ENCODE data around the gene PCDHA8. TPM values are rescaled to one million over a fixed set of nuclear protein-coding genes. Genes with fewer than 3 reads are reported as not detected.

Gene PCDHA8
- total and polyA plus RNA-seq, 4 experiments from 2014 or later: not detected

DNA sequence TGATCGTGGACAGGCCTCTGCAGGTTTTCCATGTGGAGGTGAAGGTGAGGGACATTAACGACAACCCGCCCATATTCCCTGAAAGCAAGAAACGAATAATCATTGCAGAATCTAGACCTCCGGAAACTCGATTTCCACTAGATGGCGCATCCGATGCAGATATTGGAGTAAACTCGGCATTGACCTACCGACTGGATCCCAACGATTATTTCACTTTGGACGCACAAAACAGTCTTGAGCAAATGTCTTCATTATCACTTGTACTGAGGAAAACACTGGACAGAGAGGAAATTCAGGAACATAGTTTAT is 41.6 kb downstream of the PCDHA8 start:
- intact Hi-C loops (cut with micrococcal nuclease): no loop called here
- peaks cover 16 to 19% of the 10 kb centered on the region in 2 donors for H3K27me3 Mint-ChIP-seq
- H3K27ac Mint-ChIP-seq: no peak overlapping the region
- peaks cover 0 to 61% (median 41%) of the 10 kb centered on the region in 8 donors for H3K9me3 Mint-ChIP-seq
- Histone ChIP-seq H3K27ac (ENCODE audit: low read depth, low read length) (no peak overlapping the region), H3K27me3 (ENCODE audit: insufficient read depth, low read length) (no peaks in the 10 kb centered on the region), H3K9me3 (ENCODE audit: control insufficient read depth in 1 of 2, low read length in 2 of 2) (no peaks in the 10 kb centered on the region), H3K4me3 (ENCODE audit: low read length in 2 of 2) (no peak overlapping the region), H3K36me3 (ENCODE audit: insufficient read depth, low read length) (no peaks in the 10 kb centered on the region), H3K4me1 (ENCODE audit: insufficient read depth, low read length) (no peaks in the 10 kb centered on the region)
- no peak for DNase-seq
- CTCF ChIA-PET (ENCODE audit: partially characterized antibody): no interaction called here
- peak overlapping the region in 1 of 8 donors; percentile 5 for H3K4me3 Mint-ChIP-seq
- H3K36me3 Mint-ChIP-seq: peaks cover 0 to 2% of the 10 kb centered on the region in 2 donors
- H3K4me1 Mint-ChIP-seq: no peaks in the 10 kb centered on the region
- POLR2A ChIA-PET (ENCODE audit: partially characterized antibody): no interaction called here

DNA sequence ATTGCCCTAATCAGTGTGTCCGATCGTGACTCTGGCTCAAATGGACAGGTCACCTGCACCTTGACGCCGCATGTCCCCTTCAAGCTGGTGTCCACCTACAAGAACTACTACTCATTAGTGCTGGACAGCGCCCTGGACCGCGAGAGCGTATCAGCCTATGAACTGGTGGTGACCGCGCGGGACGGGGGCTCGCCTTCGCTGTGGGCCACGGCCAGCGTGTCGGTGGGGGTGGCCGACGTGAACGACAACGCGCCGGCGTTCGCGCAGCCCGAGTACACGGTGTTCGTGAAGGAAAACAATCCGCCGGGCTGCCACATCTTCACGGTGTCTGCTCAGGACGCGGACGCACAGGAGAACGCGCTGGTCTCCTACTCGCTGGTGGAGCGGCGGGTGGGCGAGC is 42.4 kb downstream of the PCDHA8 start:
- Mint-ChIP-seq H3K27ac (peak overlapping the region in 1 of 7 donors; percentile 8), H3K4me3 (no peak overlapping the region), H3K27me3 (peaks cover 16 to 19% of the 10 kb centered on the region in 2 donors), H3K36me3 (peaks cover 0 to 2% of the 10 kb centered on the region in 2 donors), H3K9me3 (peaks cover 0 to 61% (median 40%) of the 10 kb centered on the region in 8 donors), H3K4me1 (no peaks in the 10 kb centered on the region)
- Histone ChIP-seq H3K27me3 (ENCODE audit: insufficient read depth, low read length) (no peaks in the 10 kb centered on the region), H3K9me3 (ENCODE audit: control insufficient read depth in 1 of 2, low read length in 2 of 2) (no peaks in the 10 kb centered on the region), H3K4me3 (ENCODE audit: low read length in 2 of 2) (no peak overlapping the region), H3K4me1 (ENCODE audit: insufficient read depth, low read length) (no peaks in the 10 kb centered on the region), H3K36me3 (ENCODE audit: insufficient read depth, low read length) (no peaks in the 10 kb centered on the region), H3K27ac (ENCODE audit: low read depth, low read length) (no peak overlapping the region)
- ChIA-PET POLR2A (ENCODE audit: partially characterized antibody) (no interaction called here), CTCF (ENCODE audit: partially characterized antibody) (no interaction called here)
- intact Hi-C loops (cut with micrococcal nuclease): no loop called here
- DNase-seq: no peak

DNA sequence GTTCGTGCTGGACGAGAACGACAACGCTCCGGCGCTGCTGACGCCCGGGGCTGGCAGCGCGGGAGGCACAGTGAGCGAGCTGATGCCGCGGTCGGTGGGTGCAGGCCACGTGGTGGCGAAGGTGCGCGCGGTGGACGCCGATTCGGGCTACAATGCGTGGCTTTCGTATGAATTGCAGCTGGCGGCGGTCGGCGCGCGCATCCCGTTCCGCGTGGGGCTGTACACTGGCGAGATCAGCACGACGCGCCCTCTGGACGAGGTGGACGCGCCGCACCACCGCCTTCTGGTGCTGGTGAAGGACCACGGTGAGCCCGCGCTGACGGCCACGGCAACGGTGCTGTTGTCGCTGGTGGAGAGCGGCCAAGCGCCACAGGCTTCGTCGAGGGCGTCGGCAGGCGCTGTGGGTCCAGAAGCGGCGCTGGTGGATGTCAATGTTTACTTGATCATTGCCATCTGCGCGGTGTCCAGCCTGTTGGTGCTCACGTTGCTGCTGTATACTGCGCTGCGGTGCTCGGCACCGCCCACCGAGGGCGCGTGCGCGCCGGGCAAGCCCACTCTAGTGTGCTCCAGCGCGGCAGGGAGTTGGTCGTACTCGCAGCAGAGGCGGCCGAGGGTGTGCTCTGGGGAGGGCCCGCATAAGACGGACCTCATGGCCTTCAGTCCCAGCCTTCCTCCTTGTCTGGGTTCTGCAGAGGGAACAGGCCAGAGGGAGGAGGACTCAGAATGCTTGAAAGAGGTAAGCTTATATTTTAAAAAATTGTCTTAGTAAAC is 43.1 kb downstream of the PCDHA8 start:
- Histone ChIP-seq H3K27ac (ENCODE audit: low read depth, low read length) (no peak overlapping the region), H3K9me3 (ENCODE audit: control insufficient read depth in 1 of 2, low read length in 2 of 2) (no peaks in the 10 kb centered on the region), H3K36me3 (ENCODE audit: insufficient read depth, low read length) (no peaks in the 10 kb centered on the region), H3K27me3 (ENCODE audit: insufficient read depth, low read length) (no peaks in the 10 kb centered on the region), H3K4me3 (ENCODE audit: low read length in 2 of 2) (no peak overlapping the region), H3K4me1 (ENCODE audit: insufficient read depth, low read length) (no peaks in the 10 kb centered on the region)
- Mint-ChIP-seq H3K27me3 (peaks cover 13 to 19% of the 10 kb centered on the region in 2 donors), H3K4me3 (no peak overlapping the region), H3K9me3 (peaks cover 0 to 56% (median 37%) of the 10 kb centered on the region in 8 donors), H3K36me3 (peaks cover 0 to 2% of the 10 kb centered on the region in 2 donors), H3K27ac (no peak overlapping the region), H3K4me1 (no peaks in the 10 kb centered on the region)
- ChIA-PET POLR2A (ENCODE audit: partially characterized antibody) (no interaction called here), CTCF (ENCODE audit: partially characterized antibody) (no interaction called here)
- no peak for DNase-seq
- intact Hi-C loops (cut with micrococcal nuclease): no loop called here

Other genes with a start within 250 kb of the PCDHA8 start
- gene CD14, start 208.0 kb upstream of the PCDHA8 start, total RNA-seq: 1 to 10 TPM; 4.9 to 5.2 TPM
- 1 to 10 TPM; 2.7 to 3.2 TPM for gene CD14, start 208.0 kb upstream of the PCDHA8 start, polyA plus RNA-seq
- gene TMCO6, start 201.7 kb upstream of the PCDHA8 start, total RNA-seq: 10 to 100 TPM; 50.0 to 56.3 TPM
- 10 to 100 TPM; 15.7 to 18.3 TPM for gene TMCO6, start 201.7 kb upstream of the PCDHA8 start, polyA plus RNA-seq
- gene NDUFA2, start 193.6 kb upstream of the PCDHA8 start, total RNA-seq: 10 to 100 TPM; 38.0 TPM
- 100 to 1,000 TPM; 132 to 135 TPM for gene NDUFA2, start 193.6 kb upstream of the PCDHA8 start, polyA plus RNA-seq
- gene IK, start 193.4 kb upstream of the PCDHA8 start, total RNA-seq: 100 to 1,000 TPM; 178 to 185 TPM
- gene IK, start 193.4 kb upstream of the PCDHA8 start, polyA plus RNA-seq: 100 to 1,000 TPM; 147 to 205 TPM
- 10 to 100 TPM; 47.1 to 49.6 TPM for gene WDR55, start 176.3 kb upstream of the PCDHA8 start, total RNA-seq
- gene WDR55, start 176.3 kb upstream of the PCDHA8 start, polyA plus RNA-seq: 10 to 100 TPM; 12.4 to 19.5 TPM
- 1 to 10 TPM; 4.0 to 5.0 TPM for gene DND1, start 167.6 kb upstream of the PCDHA8 start, total RNA-seq
- gene DND1, start 167.6 kb upstream of the PCDHA8 start, polyA plus RNA-seq: not detected
- 10 to 100 TPM; 60.7 to 63.5 TPM for gene HARS1, start 149.8 kb upstream of the PCDHA8 start, total RNA-seq
- 10 to 100 TPM; 70.8 to 72.9 TPM for gene HARS1, start 149.8 kb upstream of the PCDHA8 start, polyA plus RNA-seq
- 10 to 100 TPM; 61.6 to 67.5 TPM for gene HARS2, start 149.7 kb upstream of the PCDHA8 start, total RNA-seq
- 10 to 100 TPM; 17.8 to 26.5 TPM for gene HARS2, start 149.7 kb upstream of the PCDHA8 start, polyA plus RNA-seq
- gene ZMAT2, start 140.7 kb upstream of the PCDHA8 start, total RNA-seq: 10 to 100 TPM; 56.3 to 57.4 TPM
- gene ZMAT2, start 140.7 kb upstream of the PCDHA8 start, polyA plus RNA-seq: 10 to 100 TPM; 65.9 to 76.5 TPM
- not detected for gene PCDHA1, start 55.0 kb upstream of the PCDHA8 start, total RNA-seq
- not detected for gene PCDHA1, start 55.0 kb upstream of the PCDHA8 start, polyA plus RNA-seq
- not detected for gene PCDHA2, start 46.3 kb upstream of the PCDHA8 start, total RNA-seq
- not detected for gene PCDHA2, start 46.3 kb upstream of the PCDHA8 start, polyA plus RNA-seq
- gene PCDHA3, start 40.1 kb upstream of the PCDHA8 start, total RNA-seq: not detected
- not detected for gene PCDHA3, start 40.1 kb upstream of the PCDHA8 start, polyA plus RNA-seq
- not detected for gene PCDHA4, start 34.1 kb upstream of the PCDHA8 start, total RNA-seq
- gene PCDHA4, start 34.1 kb upstream of the PCDHA8 start, polyA plus RNA-seq: not detected
- gene PCDHA5, start 19.6 kb upstream of the PCDHA8 start, total RNA-seq: not detected
- gene PCDHA5, start 19.6 kb upstream of the PCDHA8 start, polyA plus RNA-seq: not detected
- gene PCDHA6, start 13.2 kb upstream of the PCDHA8 start, total RNA-seq: not detected
- not detected for gene PCDHA6, start 13.2 kb upstream of the PCDHA8 start, polyA plus RNA-seq
- gene PCDHA7, start 6.9 kb upstream of the PCDHA8 start, total RNA-seq: not detected
- not detected for gene PCDHA7, start 6.9 kb upstream of the PCDHA8 start, polyA plus RNA-seq
- not detected for gene PCDHA9, start 7.2 kb downstream of the PCDHA8 start, total RNA-seq
- not detected for gene PCDHA9, start 7.2 kb downstream of the PCDHA8 start, polyA plus RNA-seq
- gene PCDHA10, start 14.7 kb downstream of the PCDHA8 start, total RNA-seq: not detected
- gene PCDHA10, start 14.7 kb downstream of the PCDHA8 start, polyA plus RNA-seq: not detected
- not detected for gene PCDHA11, start 27.8 kb downstream of the PCDHA8 start, total RNA-seq
- gene PCDHA11, start 27.8 kb downstream of the PCDHA8 start, polyA plus RNA-seq: not detected
- gene PCDHA12, start 34.1 kb downstream of the PCDHA8 start, total RNA-seq: not detected
- gene PCDHA12, start 34.1 kb downstream of the PCDHA8 start, polyA plus RNA-seq: not detected
- gene PCDHA13, start 40.9 kb downstream of the PCDHA8 start, total RNA-seq: not detected
- not detected for gene PCDHA13, start 40.9 kb downstream of the PCDHA8 start, polyA plus RNA-seq
- gene PCDHAC1, start 85.1 kb downstream of the PCDHA8 start, total RNA-seq: not detected
- not detected for gene PCDHAC1, start 85.1 kb downstream of the PCDHA8 start, polyA plus RNA-seq
- gene PCDHAC2, start 125.3 kb downstream of the PCDHA8 start, total RNA-seq: not detected
- gene PCDHAC2, start 125.3 kb downstream of the PCDHA8 start, polyA plus RNA-seq: not detected
- not detected for gene PCDHB1, start 210.2 kb downstream of the PCDHA8 start, total RNA-seq
- not detected for gene PCDHB1, start 210.2 kb downstream of the PCDHA8 start, polyA plus RNA-seq